Endothelial cell of hepatic sinusoid (primary cell): ENCODE data around the gene WT1.

Experiments used
- in situ Hi-C: cut with HindIII; loops from 2 replicates; pipeline ENCODE4 v1.10.0; 2017; ENCODE audit warnings: low sequenced_read_pairs

WT1 gene

DNA sequence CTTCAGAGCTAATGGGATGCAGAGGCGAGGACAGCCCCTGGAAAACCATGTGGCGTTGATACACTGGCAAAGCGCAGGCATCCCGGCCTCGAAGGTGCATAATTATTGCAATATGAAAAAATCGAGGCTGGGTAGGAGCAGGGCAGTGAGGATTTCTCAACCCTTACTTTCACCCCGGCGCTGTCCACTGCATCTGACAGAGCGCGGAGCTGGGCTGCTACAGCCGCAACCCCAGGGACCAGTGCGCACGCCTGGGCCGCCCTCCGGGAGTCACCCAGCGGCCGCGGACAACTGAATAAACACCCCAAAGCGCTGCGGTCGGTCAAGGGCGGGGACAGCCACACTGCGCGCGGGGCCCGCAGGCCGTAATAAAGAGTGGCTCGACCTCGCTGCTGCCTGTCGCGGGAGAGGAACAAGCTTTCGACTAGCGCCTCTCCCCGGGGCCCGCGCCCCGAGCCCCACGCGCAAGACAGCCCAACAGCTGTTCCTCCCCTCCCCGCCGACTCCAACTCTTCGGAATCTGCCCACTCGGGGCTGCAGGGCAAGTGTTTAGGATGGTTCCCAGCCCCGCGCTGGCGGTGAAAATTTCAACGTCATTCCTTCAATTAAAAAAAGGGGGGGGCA lies 3.6 kb upstream of the WT1 start:
- in situ Hi-C loops = loop anchor here (5.0 kb wide), 1 partner anchor 52 kb away; no protein-coding TSS in a partner anchor

DNA sequence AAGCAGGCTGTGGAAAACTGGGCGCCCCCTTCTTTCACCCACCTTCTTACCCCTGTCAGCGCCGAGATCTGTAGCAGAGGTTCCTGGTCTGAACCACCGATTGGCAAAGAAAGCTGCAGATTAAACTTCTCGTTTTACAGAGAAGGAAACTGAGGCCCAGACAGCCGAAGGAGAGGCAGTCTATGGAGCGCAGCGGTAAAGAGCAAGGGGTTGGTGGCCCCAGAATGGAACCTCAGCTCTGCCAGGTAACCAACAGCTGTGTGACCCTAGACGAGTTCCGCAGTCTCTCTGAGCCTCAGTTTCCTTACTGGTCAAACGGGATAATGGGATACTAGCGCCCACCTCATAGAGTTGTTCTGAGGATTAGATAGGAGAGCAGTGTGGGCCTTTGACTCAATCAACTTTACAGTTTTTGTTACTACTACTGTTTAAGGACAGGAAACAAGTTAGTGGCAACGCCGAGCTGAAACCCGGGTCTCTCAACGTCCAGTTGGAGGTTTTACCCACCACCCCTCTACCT lies 3.1 kb upstream of the WT1 start:
- in situ Hi-C loops = loop anchor here (5.0 kb wide), 1 partner anchor 51 kb away; no protein-coding TSS in a partner anchor

DNA sequence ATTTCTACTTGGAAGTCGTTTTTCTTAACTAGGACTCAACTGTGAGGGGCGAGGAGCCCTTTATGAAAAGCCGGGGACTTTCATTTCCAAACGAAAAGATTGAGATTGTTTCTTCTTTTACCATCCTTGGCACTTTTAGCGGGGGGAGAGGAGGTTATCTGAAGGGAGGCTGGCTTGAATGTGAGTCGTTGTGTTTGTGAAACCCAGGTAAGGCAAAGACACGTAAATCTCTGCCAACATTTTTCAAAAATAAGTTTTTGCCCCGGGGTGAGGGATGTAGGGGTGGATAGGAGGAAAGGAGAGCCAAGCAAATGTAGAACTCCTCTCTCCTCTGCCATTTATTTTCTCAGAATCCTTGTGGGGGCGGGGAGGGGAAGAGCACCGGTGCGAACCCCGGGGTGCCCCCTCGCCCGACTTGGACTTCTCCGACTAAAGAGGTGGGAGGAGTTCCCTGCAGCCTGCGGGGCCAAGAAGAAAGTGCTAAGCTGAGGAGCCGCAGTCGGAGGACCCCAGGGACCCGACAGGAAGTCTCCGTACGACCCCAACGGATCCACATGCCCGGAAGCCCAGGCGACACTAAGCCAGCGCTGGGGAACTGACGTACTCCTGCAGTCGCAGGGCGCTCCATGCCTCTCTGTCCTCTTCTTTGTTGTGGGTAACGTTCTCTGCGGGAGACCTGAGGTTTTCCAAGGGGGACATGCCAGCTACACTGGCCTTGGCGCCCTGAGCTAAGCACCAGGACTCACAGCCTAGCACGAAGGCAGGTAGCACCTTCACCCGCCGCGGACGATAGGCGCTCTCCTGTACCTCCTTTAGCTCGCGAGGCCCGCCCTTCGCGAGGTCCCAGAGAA lies 2.4 kb upstream of the WT1 start:
- in situ Hi-C loops = loop anchor here (5.0 kb wide), 1 partner anchor 50 kb away; no protein-coding TSS in a partner anchor

DNA sequence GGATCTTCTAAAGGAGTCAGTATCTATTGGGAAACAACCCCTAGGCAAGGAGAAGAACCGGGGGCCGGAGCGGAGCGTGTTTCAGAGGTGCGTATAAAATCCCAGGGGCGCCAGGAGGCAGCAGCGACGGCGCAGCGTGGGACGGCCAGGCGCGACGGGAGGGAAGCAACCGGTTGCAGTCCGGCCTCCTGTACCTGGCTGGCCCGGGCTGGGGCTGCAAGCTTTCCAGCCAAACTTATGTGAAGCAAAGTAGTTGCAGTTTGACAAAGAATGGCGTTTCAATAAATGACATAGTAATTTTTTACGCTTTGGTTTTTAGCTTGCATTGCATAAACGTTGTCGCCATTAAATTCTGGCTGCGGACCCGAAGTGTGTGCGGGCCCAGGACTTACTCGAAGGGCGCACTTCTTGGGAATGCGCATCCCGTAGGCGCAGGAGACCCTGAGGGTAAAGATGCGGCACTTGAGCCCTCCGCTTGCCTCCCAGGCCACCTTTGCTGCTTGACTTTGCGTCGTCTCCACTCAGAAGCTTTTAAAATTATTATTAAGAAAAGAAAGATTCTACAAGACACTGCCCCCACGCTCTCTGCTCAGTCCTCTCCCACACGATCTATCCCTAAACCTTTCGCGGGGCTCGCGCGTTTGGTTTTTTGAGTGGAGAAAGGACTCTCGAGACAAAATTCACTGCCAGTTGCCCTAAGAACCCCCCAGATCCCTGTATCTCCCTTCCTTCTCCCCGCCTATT lies 1.6 kb upstream of the WT1 start:
- in situ Hi-C loops = loop anchor here (5.0 kb wide), 1 partner anchor 50 kb away; no protein-coding TSS in a partner anchor

DNA sequence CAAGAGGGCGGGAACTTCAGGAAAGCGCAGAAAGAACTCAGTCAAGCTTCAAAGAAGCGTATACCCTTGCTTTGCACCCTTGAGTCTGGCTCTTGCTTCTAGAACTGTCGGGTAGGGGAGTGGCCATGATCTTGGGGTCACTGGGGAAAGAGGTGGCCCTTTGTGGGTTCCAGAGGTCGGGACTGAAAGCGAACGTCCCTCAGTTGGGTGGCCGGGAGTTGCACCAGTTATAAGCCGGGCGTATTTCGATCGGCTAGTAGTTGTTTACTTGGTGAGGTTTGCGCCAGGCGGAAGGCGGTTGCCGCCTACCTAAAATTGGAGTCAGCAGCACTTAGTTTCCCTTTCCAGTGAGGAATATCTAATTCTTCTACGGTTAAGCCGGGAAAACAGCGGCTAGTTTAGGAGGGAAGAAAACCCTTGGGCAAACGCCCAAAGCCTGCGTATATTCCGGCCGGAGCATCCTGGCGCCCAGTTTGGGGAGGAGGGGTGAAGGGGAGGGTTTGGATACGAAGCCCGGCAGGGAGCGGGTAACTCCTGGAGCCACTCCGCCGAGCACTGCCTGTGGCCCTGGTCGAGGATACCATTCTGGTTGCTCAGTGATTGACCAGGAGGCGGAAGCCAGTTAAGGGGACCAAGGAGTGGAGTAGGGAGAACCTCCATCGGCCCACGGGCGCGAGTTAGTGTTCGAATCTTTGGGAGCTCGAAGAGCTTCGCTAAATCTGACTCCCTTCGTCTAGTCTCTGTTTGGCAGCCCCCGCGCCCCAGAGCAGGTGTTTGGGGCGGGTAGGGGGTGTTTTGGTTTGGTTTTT lies 807 bp upstream of the WT1 start:
- in situ Hi-C loops = loop anchor here (5.0 kb wide), 1 partner anchor 49 kb away; no protein-coding TSS in a partner anchor

DNA sequence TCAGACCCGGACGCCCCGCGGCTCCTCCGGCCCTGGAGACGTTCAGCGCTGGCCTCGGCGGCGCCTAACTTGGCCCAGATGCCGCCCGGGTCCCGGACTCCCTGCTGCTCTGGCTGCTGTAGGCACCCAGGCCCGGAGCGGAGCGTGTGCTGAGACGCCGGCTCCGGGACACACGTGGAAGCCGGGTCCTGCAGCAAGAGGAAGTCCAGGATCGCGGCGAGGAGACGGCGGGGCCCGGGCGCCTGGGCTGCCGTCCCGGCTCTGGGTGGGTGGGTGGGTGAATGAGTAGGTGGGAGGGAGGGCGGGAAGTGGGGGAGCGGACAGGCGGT lies 223 bp downstream of the WT1 start:
- in situ Hi-C loops = loop anchor here (5.0 kb wide), 1 partner anchor 48 kb away; no protein-coding TSS in a partner anchor

DNA sequence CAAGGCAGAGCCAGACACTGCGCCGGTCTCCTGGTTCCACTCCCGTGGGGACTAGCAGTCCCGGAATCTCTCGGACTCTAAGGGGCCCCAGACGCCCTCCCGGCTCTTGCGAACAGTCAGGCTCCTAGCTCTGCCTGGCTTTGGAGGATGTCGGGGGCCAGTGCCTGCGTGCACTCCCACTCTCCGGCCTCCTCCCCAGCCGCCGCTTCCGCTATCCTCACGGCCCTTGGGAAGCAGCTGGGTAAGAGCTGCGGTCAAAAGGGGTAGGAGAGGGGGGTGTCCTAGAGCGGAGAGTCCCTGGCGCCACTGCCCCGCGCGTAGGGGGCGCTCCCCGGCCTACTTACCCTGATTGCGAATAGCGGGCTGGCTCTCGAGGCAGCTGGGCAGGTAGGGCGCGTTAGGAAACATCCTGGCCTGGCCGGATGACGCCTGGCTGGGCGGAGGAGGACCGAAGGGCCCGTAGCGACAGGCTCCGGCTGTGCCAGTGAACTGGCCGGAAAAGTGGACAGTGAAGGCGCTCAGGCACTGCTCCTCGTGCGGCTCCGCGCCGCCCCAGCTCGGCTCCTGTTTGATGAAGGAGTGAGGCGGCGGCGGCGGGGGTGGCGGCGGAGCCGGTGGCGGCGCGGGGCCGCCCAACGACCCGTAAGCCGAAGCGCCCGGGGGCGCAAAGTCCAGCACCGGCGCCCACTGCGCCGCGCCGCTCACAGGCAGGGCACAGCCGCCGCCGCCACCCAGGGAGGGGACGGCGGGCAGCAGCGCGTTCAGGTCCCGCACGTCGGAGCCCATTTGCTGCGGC lies 785 bp downstream of the WT1 start:
- in situ Hi-C loops = loop anchor here (5.0 kb wide), 2 partner anchors 47 to 148 kb away; partner anchors contain the start of gene EIF3M

DNA sequence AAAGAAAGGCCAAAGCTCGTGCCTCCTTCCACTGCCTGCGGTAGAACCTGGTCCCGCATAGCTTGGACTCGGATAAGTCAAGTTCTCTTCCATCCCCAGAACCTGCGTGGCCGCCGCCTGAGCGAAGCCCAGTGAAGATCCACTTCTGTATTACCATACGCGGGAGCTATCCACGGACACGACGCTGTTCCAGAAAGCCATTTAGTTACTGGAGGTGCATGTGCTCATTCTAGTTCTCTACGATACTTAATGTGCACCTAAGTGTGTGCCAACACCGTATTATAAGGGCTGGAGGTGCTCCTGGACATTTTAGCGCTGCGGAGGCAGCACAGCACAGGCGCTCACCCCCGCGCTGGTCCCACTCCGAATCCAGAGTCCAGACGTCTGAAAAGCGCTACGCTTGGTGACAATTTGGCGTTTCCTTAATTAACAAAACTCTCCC lies 1.4 kb downstream of the WT1 start:
- in situ Hi-C loops = loop anchor here (5.0 kb wide), 1 partner anchor 148 kb away; the partner anchor contains the start of gene EIF3M

DNA sequence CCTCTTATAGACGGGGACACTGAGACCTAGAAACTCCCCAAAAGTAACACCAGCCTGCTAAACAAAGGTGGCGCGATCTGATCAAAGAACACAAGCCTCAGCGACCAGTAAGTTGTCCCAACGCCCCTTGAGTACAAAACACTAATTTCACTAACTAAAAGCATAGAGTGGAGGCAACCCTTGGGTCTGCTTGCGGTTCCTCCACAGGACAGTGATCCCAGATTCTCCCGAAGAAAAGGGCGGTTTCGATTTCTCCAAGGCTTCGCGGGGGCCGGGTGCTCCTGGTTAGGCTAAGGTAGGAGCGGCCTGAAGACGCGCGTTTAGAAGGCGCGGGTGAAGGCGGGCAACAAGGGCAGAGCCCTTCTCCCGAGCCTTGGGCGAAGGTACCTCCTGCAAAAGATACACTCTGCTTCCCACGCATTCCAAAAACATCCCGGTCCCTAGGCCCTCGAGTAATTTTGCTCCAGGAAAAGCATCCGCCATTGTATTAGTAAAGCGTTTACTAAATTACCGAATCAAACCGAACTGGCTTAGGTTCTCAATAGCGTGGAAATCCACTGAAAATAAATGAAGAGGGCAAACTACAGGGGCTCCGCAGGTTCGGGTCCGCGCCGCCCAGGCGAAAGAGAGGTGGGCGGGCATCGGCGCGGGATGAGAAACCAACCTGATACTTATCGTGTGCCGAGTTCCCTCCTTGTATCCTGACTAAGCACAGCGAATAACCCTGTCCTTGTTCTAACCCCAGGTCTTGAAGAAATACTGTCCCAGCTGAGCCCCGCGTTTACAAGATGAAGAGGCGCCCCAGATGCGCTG lies 2.0 kb downstream of the WT1 start:
- in situ Hi-C loops = loop anchor here (5.0 kb wide), 1 partner anchor 149 kb away; the partner anchor contains the start of gene EIF3M

DNA sequence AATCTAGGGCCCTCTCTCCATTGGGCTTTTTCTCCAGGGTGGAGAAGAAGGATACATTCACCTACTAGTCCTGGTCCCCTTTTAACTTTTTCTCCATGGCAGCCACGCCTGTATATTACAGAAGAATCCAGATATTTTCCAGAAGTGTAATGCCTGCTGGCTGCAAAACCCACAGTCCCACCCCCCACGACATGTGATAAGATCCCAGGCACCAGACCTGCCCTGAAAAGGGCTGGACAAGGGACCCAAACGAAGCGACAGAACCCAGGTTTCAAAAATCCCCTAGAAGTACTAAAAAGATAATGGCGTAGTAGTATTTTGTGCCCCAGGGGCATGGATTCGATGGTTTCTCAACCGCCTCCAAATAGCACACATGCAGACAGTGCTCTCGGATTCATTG lies 2.8 kb downstream of the WT1 start:
- in situ Hi-C loops = loop anchor here (5.0 kb wide), 1 partner anchor 150 kb away; the partner anchor contains the start of gene EIF3M

DNA sequence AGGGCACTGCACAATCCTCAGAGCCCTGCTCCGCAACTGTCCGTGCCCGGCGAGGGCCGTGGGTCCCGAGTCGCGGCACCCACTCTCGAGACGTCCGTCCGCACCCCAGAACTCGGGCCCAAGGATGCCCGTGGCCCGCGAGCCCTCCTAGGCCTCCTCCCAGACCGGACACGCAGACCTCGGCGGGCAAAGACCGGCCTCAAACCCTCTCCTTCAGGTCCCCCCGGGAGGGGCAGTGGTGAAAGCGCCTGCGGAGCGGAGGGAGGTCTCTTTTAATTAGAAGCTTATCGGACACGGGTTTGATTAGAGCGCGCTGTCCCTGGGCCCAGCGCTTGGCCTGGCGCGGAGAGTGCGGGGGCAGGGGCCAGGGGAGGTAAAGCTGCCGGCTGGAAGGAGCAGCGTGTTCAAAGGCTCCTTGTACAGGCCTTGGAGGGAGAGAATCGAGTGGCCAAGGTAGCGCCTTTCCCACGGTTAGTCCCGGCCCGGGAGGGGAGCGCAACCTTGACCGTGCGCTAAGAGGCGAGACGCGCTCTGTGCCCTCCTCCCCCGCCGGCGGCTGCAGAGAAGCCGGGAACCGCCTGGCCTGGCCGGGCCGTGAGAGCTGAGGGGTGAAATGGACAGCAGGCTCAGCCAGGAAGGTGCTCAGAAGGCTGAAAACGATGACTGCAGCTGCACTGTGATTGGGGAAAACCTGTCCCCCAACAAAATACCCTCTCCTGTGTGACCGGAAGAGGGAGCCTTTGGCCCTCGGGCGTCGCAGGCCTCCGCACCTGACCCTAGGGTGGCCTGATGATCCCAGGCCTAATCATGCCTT lies 4.6 kb downstream of the WT1 start:
- in situ Hi-C loops = loop anchor here (5.0 kb wide), 1 partner anchor 152 kb away; the partner anchor contains the start of gene EIF3M

DNA sequence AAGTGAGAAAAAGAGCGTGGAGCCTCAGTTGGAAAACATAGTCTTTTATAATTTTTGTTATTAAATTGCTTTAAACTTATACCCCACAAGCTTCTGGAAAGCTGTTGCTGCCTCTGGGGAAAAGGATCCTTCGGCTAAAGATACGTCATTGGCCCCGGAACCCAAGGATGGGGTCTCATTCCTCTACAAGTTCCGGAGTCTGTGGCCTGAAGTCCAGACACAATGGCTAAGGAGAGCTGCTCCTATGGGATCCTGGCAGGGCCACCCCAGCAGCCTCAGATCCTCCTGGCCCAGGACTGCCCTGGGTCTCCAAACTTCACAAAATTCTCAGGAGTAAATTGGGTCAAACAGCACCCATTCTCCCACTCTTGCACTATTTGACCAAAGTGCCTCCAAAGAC lies 5.9 kb downstream of the WT1 start:
- in situ Hi-C loops = loop anchor here (5.0 kb wide), 1 partner anchor 97 kb away; no protein-coding TSS in a partner anchor

DNA sequence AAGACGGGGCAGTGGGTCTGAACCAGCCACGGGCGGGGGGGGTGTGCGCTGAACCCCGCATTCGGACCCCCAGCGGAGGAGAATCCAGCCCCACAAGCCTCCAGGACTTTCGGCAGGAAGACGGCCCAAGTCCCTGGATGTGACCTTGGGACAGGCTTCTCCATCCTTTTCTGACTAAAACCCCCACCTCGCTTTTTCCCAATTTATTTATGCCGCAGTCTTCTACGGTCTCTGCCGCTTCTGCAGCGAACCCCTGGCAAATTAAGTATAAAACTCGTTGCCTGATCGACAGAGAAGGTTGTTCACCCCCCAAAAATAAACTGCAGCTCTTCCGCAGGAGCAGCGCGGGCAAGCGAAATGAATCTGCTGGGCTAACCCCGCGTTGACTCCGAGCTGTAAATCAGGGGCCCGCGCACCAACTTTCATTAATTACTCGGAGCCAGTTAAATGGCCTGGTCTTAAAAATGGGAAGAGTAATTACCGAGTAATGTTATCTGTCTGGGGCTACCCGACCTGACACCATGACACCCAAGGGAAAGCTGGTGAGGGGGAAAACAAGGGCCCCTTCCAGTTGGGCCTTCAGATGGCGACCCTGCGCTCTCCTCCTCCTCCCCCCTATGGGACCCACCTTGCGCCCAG lies 6.6 kb downstream of the WT1 start:
- in situ Hi-C loops = loop anchor here (5.0 kb wide), 1 partner anchor 96 kb away; no protein-coding TSS in a partner anchor

DNA sequence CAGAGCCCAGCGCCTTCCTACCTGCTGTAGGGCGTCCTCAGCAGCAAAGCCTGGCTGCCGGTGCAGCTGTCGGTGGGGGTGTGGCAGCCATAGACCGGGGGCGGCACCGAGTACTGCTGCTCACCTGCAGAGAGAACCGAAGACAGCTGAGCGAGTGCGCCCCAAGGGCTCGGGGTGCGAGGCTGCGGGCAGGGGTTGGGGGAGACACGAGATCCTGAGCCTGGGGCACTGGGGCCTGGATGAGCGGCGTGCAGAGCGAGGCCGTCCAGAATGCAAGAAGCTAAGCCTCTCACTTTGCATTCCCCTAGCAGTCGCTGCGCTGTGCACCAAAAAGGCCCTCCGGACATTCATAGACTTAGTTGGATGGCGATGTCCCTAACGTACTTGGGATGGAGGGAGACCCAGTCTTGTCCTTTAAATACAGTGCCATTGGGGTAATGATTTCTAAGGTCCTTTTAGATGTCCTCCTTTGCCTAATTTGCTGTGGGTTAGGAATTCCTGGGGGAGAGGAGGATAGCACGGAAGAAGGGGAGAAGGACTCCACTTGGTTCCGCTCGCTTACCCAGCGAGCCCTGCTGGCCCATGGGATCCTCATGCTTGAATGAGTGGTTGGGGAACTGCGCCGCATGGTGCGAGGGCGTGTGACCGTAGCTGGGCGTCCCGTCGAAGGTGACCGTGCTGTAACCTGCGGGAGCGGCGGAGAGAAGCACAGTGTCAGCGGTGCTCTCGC lies 7.2 kb downstream of the WT1 start:
- in situ Hi-C loops = loop anchor here (5.0 kb wide), 1 partner anchor 96 kb away; no protein-coding TSS in a partner anchor

DNA sequence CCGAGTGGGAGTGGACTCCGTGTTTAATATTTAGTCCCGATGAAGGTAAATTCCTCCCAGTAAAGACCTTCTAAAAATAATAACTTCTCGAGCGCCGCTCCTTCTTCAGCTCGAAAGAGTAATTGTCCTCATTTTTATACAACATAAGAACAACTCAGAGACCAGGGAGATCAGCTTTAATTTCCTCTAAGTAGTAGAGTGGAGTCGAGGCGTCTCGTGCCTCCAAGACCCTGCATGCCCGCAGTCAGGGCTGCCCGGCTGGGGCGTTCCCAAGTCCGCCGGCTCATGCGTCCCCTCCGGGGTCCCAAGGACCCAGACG lies 7.8 kb downstream of the WT1 start:
- in situ Hi-C loops = loop anchor here (5.0 kb wide), 1 partner anchor 95 kb away; no protein-coding TSS in a partner anchor
